Measurements from ENCODE around the gene ACAD8. TPM values are rescaled to one million over a fixed set of nuclear protein-coding genes. Genes with fewer than 3 reads are reported as not detected.

The ACAD8 gene
- total and polyA plus RNA-seq, 2 of the 4 experiments (the other 2 are of a cell fraction): 11.1 to 21.2 TPM

GRCh38 chr11:134260503-134260902, 7.1 kb downstream of the ACAD8 start:
- no peaks in the 10 kb centered on the region for H3K4me1 ChIP-seq (ENCODE audit: control insufficient read depth, insufficient read depth, low read length)
- no peak overlapping the region for H2BK20ac ChIP-seq (ENCODE audit: low read depth, low read length)
- H2BK15ac ChIP-seq (ENCODE audit: low read depth, low read length): no peak overlapping the region
- no peaks in the 10 kb centered on the region; the same call in 1 of the 2 replicates for H4K20me1 ChIP-seq (ENCODE audit: insufficient read depth, low read length)
- ATAC-seq (ENCODE audit: low read depth) (no peak), DNase-seq (no peak)
- H3K23ac ChIP-seq (ENCODE audit: low read depth, low read length): no peak overlapping the region
- TF ChIP-seq CHD1 (IDR thresholded peaks at IDR 0.05; ENCODE audit: low read depth, low read length) (no peak), USF2 (IDR thresholded peaks at IDR 0.05; ENCODE audit: low read depth, low read length) (no peak), RFX5 (IDR thresholded peaks at IDR 0.05; ENCODE audit: low read depth, low read length) (no peak), RAD21 (IDR thresholded peaks at IDR 0.05; ENCODE audit: low read length) (no peak), BHLHE40 (IDR thresholded peaks at IDR 0.05; ENCODE audit: low read depth, low read length) (no peak), MAZ (IDR thresholded peaks at IDR 0.05; ENCODE audit: borderline replicate concordance, low read depth, low read length) (no peak), SMC3 (IDR thresholded peaks at IDR 0.05; ENCODE audit: low read depth, low read length) (no peak)
- H3K56ac ChIP-seq (ENCODE audit: extremely low read depth, insufficient read depth, low read length): no peak overlapping the region
- no peak overlapping the region for H4K5ac ChIP-seq (ENCODE audit: low read depth, low read length)
- BruUV-seq (replicated peaks): no TSS peak
- ChIA-PET POLR2A (ENCODE audit: unreplicated experiment) (no interaction called here), CTCF (interaction anchor here (1.3 kb wide), 1 partner anchor 17 kb away, joined by 3 read pairs; no protein-coding TSS in a partner anchor)
- dilution Hi-C loops (cut with HindIII; ENCODE audit: low sequenced_read_pairs, unreplicated experiment) (no loop called here), intact Hi-C loops (cut with micrococcal nuclease) (no loop called here), in situ Hi-C loops (cut with MboI; ENCODE audit: low sequenced_read_pairs) (no loop called here)
- H3K79me1 ChIP-seq (ENCODE audit: low read depth in 1 of 2, low read length in 2 of 2): peaks cover 4 to 5% of the 10 kb centered on the region in 2 experiments; a peak in 2 of 4 replicates
- H4K8ac ChIP-seq (ENCODE audit: low read depth in 2 of 2, low read length in 2 of 2): no peak overlapping the region
- no peak overlapping the region for H3K18ac ChIP-seq (ENCODE audit: low read depth, low read length)
- no peak overlapping the region for H3K14ac ChIP-seq (replicated peaks; ENCODE audit: low read depth, low read length)
- no peak overlapping the region for H3K9ac ChIP-seq (ENCODE audit: low read depth, low read length)
- no peak overlapping the region for H3K4me3 ChIP-seq (ENCODE audit: insufficient read depth, low read depth, low read length)
- H2AK5ac ChIP-seq (ENCODE audit: low read depth, low read length): no peak overlapping the region
- H3K9me3 ChIP-seq (ENCODE audit: control insufficient read depth, insufficient read depth, low read length): no peaks in the 10 kb centered on the region
- H2BK5ac ChIP-seq (ENCODE audit: low read depth, low read length, poor library complexity, severe bottlenecking): no peak overlapping the region
- H2AFZ ChIP-seq (replicated peaks; ENCODE audit: low read length, poor library complexity): no peak overlapping the region
- no peak overlapping the region for H3K4ac ChIP-seq (ENCODE audit: low read depth, low read length)
- H3K27ac ChIP-seq (ENCODE audit: insufficient read depth, low read length): no peak overlapping the region
- no peak overlapping the region for H2AK9ac ChIP-seq (replicated peaks; ENCODE audit: low read depth, low read length, poor library complexity)
- H3K4me2 ChIP-seq (ENCODE audit: low read depth, low read length): no peak overlapping the region
- no peaks in the 10 kb centered on the region for H3K27me3 ChIP-seq (ENCODE audit: control insufficient read depth, insufficient read depth, low read length)
- H2BK120ac ChIP-seq (ENCODE audit: low read depth, low read length): no peak overlapping the region
- no peaks in the 10 kb centered on the region; the same call in 1 of the 2 replicates for H3K9me1 ChIP-seq (ENCODE audit: insufficient read depth, low read length)
- H4K91ac ChIP-seq (ENCODE audit: insufficient read depth, low read depth, low read length): no peak overlapping the region
- H3K36me3 ChIP-seq (ENCODE audit: control insufficient read depth, insufficient read depth, low read length): peaks cover 45% of the 10 kb centered on the region

Measured in IMR-90 (cell line).